ENCODE data around the gene CBX1.
"Not testable (repeated sequence)": the region's sequence is repeated elsewhere in the genome, so short reads cannot be mapped to it uniquely, and the experiment has no call there.

Gene CBX1

DNA sequence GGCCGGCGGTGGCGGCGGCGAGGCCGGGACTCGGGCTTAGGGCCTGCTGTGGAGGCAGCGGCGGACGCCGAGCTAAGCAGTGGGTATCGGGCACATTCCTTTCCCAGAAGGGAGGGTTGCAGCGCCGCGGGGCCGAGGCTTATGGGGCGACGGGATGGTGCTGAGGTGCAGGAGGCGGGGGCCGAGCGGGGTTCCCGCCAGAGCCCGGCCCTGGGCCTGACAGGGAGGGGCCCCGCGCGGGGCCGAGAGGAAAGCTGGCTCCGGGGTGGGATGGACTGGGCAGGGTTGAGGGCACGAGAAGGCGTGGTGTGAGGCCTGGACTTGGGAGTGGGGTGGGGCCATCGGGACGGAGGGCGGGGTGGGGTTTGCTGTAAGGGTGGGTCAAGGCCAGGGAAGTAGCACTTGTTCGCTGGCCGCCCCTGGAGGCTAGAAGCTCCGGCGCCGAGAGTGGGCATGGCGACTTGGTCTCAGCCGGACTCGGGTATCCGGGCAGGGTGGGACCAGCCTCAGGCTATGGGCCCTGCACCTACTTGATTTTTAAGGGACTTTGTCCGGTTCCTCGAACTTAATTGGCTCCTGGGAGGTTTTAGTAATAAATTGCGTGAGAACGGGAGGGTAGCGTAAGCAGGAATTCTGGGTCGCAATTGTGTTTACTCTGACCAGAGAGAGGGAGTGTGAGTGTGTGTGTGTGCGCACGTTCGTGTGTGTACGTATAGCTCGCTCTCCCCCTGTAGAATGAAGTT, 52.7 kb downstream of the CBX1 start:
- no peak for DNase-seq

DNA sequence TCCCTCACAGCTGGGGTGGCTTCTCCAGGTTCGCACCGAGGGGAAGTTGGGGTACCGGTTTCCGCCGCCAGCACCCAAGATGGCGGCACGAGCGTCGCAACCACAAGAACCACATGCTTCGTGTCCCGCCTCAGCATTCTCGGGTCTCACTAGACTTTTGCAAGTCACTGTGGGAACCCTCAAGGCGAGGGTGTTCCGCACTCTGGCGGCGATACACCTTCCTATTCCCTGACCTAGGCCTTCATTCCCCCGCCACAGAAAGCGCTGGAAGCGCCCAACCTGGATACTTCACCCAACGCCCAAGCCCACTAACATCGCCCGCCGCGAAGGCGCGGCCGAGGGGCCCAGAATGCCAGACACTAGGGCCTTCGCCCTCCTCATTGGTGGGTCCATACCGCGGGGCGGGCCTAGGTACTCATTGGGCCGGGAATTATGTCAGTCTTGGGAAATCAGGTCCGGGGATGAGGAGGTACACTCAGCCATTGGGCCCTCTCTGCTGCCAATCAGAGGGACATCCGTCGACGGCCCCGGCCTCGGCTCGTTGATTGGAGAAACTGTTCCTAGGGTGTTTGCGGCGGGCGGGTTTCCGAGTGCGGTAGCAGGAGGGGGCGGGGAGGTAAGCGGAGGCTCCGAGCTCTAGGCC, 53.4 kb downstream of the CBX1 start, which contains the start of gene NFE2L1:
NFE2L1 (plus strand) TSS at position 619 of the 643 bp plus-strand sequence. CDS start 2,760 bp downstream, outside the sequence.
- peak; percentile 97 for DNase-seq

DNA sequence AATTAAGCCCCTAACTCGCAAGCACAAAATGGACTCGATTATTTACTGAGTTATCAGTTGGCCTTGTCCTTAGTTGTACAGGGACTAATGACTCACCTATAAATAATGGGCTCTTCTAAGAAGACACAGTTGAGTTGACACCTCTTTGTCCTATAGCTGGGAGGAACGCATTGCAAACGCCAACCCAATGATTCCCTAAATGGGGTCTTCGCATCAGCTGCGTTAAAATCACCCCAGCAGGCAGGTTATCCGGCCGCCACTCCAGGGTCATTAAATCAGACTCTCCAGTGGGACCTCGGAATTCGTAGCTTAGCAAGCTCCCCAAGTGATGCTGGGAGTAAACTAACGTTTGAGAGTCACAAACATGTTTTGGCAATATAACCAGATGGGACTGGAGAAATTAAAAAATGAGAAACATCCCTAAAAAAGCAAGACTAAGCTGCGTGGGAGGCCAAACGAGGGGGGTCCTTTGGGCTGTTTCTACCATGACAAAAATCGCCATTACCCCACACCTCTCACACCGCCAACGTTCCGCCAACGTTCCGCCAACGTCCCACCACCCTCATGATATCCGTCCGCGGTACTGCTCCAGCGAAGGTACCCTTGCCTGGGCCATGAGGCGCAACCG, 54.1 kb downstream of the CBX1 start:
- no peak for DNase-seq

DNA sequence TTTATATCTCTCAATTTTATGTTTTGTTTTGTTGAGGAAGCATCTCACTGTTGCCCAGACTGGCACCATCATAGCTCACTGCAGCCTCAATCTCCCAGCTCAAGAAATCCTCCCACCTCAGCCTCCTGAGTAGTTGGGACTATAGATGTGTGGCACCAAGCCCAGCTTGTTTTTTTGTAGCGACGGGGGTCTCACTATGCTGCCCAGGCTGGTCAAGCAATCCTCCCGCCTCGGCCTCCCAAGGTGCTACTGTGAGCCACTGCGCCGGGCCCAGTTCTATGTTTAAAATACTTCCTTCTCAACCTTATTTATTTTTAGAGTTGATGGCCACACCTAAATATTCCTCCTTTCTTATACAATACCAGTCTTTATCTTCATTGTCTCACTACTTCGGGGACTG, 55.0 kb downstream of the CBX1 start:
- no peak for DNase-seq

DNA sequence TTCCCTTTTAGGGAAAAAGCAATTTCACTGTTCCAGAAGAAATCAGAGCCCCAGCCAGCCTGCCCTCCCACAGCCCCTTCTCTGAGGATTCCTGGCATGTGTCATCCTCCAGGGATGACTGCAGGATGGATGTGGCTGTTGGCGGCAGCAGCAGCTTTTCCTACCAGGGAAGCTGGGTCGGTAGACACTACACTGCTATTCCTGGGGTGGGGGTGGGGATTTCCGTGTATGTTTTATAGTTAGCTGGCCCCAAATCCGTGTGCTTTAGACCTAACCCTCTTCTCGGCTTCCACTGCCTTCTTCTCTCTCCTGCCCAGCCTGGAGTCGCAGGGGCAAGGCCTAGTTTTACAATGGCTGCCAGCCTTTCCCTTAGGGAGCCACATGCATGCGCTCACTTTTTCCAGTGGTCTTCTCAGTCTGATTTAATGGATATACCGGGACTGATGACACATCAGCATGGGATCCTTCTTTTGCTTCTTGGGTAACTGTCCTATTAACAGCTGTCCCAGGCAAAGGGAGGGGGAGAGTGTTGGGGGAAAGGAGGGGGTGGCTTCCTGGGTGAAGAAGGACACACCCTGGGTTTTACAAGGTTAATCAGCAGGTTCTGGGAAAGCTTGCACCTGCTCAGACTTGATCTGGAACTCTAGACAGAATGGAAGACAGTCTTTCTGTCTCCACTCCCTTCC, 55.8 kb downstream of the CBX1 start:
- DNase-seq, result no peak

DNA sequence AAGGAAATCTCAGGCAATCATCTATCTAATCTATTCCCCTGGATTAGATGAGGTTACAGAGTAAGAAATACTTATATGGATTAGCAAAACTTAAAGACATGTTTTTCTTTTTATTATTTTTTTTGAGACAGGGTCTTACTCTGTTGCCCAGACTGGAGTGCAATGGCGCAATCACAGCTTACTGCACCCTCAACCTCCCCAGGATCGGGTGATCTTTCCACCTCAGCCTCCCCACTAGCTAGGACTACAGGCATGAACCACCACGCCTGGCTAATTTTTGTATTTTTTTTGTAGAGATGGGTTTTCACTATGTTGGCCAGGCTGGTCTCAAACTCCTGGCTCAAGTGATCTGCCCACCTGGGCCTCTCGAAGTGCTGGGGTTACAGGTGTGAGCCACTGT, 56.4 kb downstream of the CBX1 start:
- DNase-seq, result no peak

DNA sequence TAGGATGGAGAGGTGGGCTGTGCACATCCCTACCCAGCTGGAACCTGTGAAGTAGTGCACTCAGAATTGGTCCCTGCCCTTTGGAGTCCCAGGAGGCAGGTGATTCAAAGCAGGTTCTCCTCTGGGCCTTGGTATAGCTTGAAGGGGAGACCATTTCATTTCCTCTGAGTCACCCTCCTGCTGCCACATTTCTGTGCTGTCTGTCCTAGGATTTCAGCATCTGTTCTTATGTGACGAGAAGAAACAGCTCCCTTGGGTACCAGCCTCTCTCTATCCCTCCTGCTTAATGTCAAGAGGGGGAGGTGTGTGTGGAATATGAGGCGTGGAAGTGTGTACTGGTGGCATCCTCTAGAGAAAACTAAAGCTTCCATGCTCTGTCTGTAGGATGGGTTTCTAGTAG, 58.1 kb downstream of the CBX1 start:
- no peak for DNase-seq

DNA sequence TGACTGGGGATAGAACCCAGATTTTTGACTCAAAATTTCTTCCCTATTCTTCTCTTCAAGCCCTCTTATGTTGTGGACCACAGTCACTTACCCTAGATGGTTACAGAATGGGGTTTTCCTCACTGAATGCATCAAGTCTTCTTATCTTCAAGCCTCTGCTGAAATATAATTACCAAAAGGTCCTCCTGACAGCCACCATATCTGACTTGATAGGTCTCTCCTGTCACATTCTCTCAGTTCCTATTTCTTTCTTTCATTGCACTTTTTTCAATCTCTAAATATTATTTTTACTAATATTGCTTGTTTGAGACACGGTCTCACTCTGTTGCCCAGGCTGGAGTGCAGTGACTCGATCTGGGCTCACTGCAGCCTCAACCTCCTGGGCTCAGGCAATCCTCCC, 62.6 kb downstream of the CBX1 start:
- DNase-seq, result no peak

DNA sequence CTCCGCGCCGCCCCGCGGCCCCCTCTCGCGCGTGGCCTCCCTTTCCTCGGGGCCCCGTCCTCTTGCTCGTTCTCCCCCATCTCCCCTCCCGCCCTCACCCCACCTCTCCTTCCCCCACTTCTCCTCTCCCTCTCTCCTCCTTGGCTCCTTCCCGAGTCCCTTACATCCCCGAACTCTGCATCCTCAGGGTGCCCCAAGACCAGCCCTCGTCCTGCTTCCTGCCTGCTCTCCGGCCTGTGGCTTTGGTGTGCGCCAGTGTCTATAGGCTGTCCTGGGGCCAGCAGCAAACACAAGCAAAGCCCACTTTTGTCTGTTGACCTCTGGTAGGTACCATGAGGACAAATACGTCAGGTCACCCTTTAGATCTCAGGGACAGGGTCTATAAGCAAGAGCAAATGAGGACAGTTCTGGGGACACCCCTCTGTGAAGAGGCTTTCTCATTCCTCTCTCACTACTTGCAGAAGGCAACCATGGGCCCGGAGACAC, 63.4 kb downstream of the CBX1 start:
- no peak for DNase-seq

DNA sequence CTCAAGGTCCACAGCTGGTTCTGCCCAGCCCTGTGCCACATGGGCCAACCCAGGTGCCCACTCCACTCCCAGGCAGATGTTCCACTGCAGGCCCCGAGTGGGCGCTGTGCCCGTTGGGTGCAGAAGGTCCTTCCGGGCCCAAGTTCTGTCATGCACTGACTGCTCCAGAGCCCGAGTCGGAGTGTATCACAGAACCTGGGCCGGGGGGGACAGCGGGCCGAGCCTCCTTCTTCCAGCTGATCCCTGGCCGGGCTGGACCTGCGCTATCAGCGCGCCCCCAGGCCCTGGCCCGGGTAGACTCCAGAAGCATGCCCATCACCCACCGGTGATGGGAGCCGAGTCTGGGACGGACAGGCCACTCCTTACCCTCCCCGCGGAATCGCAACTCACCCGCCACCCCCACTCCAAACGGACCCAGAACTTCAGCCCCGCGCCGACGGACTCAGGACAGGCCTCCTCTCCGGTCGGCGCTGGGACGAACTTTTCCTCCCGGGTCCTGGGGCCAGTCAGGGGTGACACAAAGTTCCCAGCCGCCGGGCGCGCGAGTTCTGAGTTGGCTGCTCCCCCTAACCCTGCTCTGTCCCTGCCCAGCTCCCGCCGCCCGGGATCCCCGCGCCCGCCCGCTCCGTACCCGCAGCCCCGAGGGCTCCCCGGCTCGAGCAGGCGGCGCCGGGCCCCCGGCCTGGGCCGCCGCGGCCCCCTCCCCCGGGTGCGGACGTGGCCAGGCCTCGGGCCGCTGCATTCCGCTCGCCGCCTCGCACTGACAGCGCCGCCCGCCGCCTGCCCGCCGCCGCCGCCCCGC, 64.0 kb downstream of the CBX1 start, which contains the start of gene COPZ2:
COPZ2 (minus strand) TSS at position 762 of the 802 bp plus-strand sequence; CDS start at position 742, 20 bp downstream.
- DNase-seq, result peak; percentile 81

DNA sequence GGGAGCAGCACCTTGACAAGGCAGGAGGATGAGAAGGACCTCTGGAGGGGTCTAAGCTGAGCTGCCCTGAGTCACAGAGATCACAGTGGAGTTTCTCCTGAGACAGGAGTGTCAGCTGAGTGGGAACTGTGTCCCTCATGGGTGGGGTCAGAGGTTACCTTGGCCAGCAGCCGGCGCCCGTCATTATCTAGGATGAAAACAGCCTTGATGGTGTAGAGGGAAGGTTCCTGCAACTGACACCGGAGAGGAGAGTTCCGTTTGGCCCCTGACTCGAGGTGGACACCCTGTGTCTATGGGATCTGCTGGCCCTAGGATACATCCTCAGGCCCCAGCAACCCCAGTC, 64.6 kb downstream of the CBX1 start:
- no peak for DNase-seq

DNA sequence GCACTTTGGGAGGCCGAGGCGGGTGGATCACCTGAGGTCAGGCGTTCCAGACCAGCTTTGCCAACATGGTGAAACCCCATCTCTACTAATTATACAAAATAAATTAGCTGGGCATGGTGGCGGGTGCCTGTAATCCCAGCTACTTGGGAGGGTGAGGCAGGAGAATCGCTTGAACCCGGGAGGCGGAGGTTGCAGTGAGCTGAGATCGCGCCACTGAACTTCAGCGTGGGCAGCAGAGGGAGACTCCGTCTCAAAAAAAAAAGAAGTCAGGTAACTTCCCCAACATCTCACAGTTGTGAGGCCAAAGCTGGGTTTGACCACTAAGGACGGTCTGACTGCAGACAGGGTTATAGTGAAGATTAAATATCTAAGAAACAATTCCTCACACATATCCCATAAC, 66.5 kb downstream of the CBX1 start:
- DNase-seq, result not testable (repeated sequence)

DNA sequence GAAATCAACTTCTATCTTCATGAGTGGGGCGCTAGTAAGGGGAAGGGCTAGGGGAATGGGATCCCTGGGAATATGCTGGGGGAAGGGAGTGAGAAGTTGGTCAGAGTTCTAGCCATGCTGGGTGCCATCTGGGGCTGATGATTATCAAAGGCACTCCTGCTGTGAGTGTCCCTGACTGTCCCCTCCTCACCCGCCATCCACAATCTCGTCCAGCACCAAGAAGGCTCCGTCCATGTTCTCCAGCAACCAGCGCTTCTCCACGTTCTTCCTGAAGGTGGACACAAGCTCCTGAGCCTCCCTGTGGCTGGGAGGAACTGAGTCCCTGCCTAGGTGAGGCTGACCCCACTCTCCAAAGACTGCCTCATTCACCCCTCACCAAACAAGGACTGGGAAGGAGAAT, 69.3 kb downstream of the CBX1 start:
- DNase-seq, result no peak

DNA sequence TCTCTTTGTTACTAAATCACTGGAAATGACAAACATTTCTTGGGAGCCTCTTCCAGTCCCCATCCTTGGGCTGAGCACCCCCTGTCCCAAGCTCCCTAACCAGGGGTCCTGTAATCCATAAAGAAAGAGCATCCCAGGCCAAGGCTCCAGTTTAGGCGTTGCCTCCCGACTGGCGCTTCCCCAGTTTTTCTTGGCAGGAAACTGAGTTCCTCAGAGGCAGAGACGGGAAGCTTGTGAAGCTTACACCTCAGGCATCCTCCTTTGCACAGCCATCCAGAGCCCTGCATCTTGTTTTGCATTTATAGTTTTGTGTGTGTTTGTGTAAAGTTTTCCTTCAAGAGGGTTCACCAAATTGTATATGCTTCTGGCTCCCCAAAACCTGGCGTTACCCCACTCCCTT, 70.7 kb downstream of the CBX1 start:
- no peak for DNase-seq

DNA sequence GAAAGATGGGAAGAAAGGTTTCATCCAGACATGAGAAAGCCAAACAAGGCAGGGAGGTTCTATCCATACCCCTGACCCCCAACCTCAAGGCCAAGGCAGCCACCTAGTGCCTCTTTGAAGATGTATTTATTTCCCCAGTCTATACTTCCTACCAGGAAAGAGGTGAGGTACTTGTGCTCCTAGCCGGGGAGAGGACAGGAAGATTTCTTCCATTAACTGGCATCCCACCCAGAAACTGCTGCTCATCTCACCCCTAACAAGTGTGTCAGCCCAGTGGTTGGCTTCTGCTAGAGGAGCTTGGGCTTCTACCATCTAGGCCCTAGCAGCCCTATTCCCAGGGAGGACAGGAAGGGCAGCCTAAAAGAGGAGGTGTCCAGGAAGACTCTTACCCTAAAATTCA, 72.5 kb downstream of the CBX1 start:
- no peak for DNase-seq

DNA sequence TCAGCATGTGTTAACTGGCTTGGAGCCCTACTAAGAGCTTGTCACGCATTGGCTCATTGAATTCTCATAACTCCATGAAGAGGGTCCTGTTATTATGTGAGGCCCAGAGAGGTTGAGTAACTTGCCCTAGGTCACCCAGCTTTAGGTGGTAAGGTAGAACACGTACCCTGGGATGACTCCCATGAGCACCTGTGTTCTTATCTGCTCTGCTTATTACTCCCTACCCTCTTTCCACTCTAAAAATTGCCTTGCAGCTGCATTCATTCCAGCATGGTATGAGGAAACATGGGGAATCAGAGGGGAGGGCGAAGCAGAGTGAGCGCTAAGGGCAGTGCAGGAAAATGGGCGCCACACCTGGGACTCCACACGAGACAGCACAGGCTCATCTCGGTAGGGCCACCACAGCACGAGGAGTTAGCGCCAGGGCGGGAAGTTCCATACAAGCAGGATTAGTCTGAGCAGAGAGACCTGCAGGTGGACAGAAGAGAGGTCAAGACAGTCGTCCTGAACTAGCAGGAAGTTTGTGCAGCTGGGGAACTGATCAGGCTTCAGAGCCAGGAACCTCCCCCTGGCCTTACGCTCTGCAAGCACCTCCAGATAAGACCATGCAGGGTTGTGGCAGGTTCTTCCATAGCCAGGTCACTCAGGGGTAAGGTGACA, 73.8 kb downstream of the CBX1 start:
- DNase-seq, result no peak

DNA sequence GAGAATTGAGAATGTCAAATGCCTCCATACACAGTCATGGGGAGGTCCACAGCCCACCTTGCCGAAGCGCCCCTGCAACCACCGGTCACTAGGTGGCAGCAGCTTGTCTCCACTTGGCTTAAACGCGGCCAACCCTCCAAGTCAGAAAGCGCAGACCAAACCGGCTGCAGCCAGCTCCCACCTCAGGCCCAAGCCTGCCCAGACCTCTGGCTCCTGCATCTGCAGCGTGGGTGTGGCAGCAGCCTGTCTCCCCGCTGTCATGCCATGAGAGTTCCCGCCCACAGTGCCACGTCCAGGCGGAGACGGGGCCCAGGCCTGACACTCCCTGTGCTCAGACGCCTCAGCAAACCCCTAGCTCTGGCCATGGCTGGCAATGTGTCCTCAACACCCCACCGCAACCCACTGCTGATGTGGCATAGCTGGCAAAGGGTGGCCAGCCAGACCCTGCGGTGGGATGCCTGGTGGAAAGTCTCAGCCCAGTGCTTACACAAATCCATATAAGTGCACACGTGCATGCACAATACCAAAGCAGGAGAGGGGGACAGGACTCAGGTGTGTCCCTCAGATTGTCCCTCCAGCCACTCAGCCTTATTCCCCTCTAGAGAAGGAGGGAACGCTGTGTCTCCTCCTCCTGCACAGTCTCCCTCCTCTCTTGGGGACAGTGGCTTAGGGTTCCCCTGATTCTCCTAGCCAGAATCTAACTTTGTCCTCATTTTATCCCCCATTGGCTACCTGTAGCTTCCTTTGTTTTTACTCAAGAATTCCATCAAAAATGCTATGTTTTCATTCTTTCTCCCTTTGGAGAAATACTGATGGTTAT, 74.6 kb downstream of the CBX1 start:
- DNase-seq, result peak; percentile 86

DNA sequence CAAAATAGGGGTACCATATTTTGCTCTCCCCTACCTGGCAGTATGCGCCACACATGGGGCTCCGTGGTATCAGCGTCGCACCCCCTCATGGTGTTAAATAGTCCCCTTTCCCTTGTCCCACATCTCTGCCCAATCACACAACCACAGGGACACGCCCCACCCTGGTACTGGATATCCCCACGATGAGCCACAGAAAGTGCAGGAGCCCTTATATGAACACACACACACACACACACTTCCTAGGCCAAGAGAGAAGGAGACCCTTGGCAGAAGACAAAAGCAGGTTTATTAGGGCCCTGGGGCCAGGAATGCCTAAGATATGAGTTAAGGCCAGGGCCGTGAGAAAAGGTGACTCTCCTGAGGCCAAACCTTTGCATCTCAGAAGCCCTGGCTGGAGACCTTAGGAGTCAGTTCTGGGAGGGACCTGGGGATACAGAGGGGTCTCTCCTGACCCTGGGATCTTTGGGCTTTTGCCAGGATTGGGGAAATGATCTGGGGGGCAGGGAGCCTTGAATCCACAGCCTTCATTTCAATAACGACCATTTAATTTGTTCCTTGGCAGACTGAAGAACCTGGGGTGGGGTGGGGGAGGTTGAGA, 75.3 kb downstream of the CBX1 start:
- no peak for DNase-seq

DNA sequence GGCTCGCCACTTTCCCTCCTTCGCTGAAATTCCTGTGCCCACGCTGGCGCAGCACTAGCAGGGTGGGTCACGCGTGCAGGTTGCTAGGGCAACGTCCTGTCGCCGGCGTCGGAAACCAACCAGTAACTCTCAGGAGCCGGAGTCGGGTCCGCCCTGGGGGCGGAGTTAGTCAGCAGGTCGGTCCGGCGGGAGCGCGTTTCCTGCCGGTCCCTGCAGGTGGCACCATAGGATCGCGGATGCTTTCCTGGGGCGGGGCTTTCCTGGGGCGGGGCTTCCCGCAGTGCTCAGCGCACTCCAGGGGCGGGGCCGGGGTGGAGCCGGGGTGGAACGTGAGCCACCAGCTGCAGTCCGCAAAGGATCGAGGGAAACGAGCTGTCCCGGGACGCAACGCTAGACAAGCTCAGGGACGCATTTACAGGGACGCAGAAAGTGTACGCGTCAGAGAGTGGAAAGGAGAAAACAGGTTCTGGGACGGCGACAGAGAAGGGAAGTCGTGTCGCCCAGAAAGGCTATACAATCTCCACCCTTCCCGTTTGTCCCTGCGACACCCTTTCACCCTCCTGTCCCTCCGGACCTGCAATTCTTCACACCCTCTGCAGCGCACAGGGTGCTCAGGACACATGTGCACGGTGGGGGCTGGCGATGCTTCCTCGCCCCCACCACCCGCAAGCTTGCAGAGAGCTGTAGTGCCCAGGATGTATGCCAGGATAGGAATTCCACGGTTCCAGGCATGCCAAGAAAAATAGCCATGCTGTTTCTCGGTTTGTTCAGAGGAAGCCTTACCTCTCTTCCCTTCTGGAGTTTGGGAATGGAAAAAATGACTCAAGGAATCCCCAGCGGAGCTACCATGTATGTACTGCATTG, 76.0 kb downstream of the CBX1 start:
- DNase-seq, result peak; percentile 99

Data from activated CD8-positive, alpha-beta memory T cell treated with anti-CD3 and anti-CD28 coated beads, Interleukin-2, amount 50 U/mL, for 48 hours (primary cell).